ENCODE data around the gene ZFPM1. TPM values are rescaled to one million over a fixed set of nuclear protein-coding genes. Genes with fewer than 3 reads are reported as not detected.

Gene ZFPM1
- total and polyA plus RNA-seq, 2 experiments from 2014 or later, result 0.53 to 2.2 TPM

DNA sequence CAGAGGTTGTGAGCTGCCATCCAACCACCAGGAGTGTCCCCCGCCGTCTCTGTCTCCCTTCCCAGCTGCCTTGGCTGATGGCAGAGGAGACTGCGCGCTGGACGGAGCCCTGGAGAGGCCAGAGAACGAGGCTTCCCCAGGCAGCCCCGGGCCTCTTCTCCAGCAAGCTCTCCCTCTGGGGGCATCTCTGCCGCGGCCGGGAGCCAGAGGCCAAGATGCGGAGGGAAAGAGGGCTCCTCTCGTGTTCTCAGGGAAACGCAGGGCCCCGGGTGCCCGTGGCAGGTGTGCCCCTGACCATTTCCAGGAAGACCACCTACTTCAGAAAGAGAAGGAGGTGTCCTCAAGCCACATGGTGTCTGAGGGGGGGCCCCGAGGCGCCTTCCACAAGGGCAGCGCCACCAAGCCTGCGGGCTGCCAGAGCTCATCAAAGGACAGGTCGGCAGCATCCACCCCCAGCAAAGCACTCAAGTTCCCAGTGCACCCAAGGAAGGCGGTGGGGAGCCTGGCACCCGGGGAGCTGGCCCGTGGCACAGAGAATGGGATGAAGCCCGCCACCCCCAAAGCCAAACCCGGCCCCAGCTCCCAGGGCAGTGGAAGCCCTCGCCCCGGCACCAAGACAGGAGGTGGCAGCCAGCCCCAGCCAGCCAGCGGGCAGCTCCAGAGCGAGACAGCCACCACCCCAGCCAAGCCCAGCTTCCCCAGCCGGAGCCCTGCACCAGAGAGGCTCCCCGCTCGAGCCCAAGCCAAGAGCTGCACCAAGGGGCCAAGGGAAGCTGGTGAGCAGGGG, 14.8 kb upstream of the ZFPM1 start:
- Mint-ChIP-seq H3K4me3 (no peak overlapping the region), H3K4me1 (no peaks in the 10 kb centered on the region), H3K27ac (no peak overlapping the region), H3K27me3 (ENCODE audit: insufficient read depth, low read depth, poor library complexity) (peaks cover 5% of the 10 kb centered on the region), H3K36me3 (ENCODE audit: low read depth) (no peaks in the 10 kb centered on the region), H3K9me3 (no peaks in the 10 kb centered on the region)
- no peak overlapping the region for H3K4me2 ChIP-seq
- ATAC-seq (no peak), DNase-seq (ENCODE audit: low spot score) (no peak)
- no peaks in the 10 kb centered on the region for H3K36me3 ChIP-seq (ENCODE audit: insufficient read depth)
- no peaks in the 10 kb centered on the region for H3K79me2 ChIP-seq (replicated peaks; ENCODE audit: insufficient read depth)
- no peaks in the 10 kb centered on the region for H3K27me3 ChIP-seq (ENCODE audit: insufficient read depth)
- 0 out of 2 replicates have a peak overlapping the region, but pooled peaks have one; percentile 18 for H2AFZ ChIP-seq
- H3K4me3 ChIP-seq, result no peak overlapping the region
- H3K9me2 ChIP-seq (ENCODE audit: insufficient read depth), result no peaks in the 10 kb centered on the region
- no peaks in the 10 kb centered on the region for H3F3A ChIP-seq (replicated peaks; ENCODE audit: low read depth)
- no peaks in the 10 kb centered on the region; the same call in 1 of the 2 replicates for H3K4me1 ChIP-seq (ENCODE audit: insufficient read depth)
- TF ChIP-seq JUNB (IDR thresholded peaks at IDR 0.05; ENCODE audit: unreplicated experiment) (no peak), POLR2AphosphoS5 (IDR thresholded peaks at IDR 0.05; ENCODE audit: low read depth) (no peak), EZH2phosphoT487 (IDR thresholded peaks at IDR 0.05; ENCODE audit: unreplicated experiment) (no peak)
- TF ChIP-seq, protein P1, sequence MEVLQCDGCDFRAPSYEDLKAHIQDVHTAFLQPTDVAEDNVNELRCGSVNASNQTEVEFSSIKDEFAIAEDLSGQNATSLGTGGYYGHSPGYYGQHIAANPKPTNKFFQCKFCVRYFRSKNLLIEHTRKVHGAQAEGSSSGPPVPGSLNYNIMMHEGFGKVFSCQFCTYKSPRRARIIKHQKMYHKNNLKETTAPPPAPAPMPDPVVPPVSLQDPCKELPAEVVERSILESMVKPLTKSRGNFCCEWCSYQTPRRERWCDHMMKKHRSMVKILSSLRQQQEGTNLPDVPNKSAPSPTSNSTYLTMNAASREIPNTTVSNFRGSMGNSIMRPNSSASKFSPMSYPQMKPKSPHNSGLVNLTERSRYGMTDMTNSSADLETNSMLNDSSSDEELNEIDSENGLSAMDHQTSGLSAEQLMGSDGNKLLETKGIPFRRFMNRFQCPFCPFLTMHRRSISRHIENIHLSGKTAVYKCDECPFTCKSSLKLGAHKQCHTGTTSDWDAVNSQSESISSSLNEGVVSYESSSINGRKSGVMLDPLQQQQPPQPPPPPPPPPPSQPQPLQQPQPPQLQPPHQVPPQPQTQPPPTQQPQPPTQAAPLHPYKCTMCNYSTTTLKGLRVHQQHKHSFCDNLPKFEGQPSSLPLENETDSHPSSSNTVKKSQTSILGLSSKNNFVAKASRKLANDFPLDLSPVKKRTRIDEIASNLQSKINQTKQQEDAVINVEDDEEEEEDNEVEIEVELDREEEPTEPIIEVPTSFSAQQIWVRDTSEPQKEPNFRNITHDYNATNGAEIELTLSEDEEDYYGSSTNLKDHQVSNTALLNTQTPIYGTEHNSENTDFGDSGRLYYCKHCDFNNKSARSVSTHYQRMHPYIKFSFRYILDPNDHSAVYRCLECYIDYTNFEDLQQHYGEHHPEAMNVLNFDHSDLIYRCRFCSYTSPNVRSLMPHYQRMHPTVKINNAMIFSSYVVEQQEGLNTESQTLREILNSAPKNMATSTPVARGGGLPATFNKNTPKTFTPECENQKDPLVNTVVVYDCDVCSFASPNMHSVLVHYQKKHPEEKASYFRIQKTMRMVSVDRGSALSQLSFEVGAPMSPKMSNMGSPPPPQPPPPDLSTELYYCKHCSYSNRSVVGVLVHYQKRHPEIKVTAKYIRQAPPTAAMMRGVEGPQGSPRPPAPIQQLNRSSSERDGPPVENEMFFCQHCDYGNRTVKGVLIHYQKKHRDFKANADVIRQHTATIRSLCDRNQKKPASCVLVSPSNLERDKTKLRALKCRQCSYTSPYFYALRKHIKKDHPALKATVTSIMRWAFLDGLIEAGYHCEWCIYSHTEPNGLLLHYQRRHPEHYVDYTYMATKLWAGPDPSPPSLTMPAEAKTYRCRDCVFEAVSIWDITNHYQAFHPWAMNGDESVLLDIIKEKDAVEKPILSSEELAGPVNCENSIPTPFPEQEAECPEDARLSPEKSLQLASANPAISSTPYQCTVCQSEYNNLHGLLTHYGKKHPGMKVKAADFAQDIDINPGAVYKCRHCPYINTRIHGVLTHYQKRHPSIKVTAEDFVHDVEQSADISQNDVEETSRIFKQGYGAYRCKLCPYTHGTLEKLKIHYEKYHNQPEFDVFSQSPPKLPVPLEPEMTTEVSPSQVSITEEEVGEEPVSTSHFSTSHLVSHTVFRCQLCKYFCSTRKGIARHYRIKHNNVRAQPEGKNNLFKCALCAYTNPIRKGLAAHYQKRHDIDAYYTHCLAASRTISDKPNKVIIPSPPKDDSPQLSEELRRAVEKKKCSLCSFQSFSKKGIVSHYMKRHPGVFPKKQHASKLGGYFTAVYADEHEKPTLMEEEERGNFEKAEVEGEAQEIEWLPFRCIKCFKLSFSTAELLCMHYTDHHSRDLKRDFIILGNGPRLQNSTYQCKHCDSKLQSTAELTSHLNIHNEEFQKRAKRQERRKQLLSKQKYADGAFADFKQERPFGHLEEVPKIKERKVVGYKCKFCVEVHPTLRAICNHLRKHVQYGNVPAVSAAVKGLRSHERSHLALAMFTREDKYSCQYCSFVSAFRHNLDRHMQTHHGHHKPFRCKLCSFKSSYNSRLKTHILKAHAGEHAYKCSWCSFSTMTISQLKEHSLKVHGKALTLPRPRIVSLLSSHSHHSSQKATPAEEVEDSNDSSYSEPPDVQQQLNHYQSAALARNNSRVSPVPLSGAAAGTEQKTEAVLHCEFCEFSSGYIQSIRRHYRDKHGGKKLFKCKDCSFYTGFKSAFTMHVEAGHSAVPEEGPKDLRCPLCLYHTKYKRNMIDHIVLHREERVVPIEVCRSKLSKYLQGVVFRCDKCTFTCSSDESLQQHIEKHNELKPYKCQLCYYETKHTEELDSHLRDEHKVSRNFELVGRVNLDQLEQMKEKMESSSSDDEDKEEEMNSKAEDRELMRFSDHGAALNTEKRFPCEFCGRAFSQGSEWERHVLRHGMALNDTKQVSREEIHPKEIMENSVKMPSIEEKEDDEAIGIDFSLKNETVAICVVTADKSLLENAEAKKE (CRISPR knock-in tag; IDR thresholded peaks at IDR 0.05), result no peak
- TF ChIP-seq, protein P2, sequence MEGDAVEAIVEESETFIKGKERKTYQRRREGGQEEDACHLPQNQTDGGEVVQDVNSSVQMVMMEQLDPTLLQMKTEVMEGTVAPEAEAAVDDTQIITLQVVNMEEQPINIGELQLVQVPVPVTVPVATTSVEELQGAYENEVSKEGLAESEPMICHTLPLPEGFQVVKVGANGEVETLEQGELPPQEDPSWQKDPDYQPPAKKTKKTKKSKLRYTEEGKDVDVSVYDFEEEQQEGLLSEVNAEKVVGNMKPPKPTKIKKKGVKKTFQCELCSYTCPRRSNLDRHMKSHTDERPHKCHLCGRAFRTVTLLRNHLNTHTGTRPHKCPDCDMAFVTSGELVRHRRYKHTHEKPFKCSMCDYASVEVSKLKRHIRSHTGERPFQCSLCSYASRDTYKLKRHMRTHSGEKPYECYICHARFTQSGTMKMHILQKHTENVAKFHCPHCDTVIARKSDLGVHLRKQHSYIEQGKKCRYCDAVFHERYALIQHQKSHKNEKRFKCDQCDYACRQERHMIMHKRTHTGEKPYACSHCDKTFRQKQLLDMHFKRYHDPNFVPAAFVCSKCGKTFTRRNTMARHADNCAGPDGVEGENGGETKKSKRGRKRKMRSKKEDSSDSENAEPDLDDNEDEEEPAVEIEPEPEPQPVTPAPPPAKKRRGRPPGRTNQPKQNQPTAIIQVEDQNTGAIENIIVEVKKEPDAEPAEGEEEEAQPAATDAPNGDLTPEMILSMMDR (conservative IDR thresholded peaks at IDR 0.05; ENCODE audit: low read depth in 2 of 2), result no peak
- H4K20me1 ChIP-seq (replicated peaks; ENCODE audit: insufficient read depth), result no peaks in the 10 kb centered on the region
- no peak overlapping the region for H3K27ac ChIP-seq (ENCODE audit: low read depth)

All from GM23338 (cell line).